ENCODE measurements around the gene INAFM2.

INAFM2 gene

DNA sequence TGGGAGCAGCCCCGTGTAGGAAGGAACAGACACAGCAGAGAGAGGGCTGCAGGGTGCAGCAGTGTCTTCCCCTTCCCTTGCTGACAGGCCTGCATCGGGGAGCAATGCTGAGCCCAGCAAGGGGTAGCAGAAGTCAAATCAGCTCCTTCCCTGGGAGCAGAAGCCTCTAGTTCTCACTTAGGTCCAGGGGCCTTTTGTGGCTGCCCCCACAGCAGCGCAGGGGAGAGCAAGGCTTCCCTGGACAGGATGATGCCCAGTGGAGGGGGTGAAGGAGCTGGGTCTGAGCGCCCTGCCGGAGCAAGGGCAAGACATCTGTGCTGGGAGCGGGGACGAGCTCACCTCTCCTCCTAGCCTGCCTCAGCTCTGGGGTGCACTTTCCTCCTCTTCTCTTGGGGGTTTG, 16.6 kb upstream of the INAFM2 start:
- DNase-seq (ENCODE audit: low spot score): no peak

GRCh38 chr15:40307421-40308211, 15.9 kb upstream of the INAFM2 start, which contains the start of gene PLCB2:
PLCB2 (minus strand) TSS chr15:40307935; CDS start chr15:40307672, 263 bp downstream.
- DNase-seq (ENCODE audit: low spot score): peak; percentile 79

- DNase-seq (ENCODE audit: low spot score): no peak
Observed at GRCh38 chr15:40309344-40309862, 14.1 kb upstream of the INAFM2 start.

GRCh38 chr15:40310001-40310959, 13.2 kb upstream of the INAFM2 start:
- peak; percentile 59 for DNase-seq (ENCODE audit: low spot score)

DNA sequence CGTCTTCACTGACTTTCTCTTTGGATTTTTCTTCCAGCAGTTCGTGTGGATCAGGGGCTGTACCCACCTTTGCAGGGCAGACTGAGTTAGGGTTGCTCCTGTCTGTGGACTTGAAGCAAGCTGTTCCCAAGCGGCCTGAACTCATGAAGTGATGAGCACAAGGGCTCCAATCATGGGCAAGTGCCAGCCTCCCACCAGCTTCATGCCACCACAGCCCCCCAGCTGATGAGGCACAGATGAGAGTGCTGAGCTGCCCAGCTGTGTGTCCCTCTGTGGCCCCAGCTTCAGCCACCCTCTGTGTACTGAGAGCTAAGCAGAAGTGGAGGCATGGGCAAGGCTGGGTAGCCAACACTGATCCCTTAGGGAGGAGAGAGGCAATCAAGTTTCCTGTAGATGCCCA, 12.5 kb upstream of the INAFM2 start:
- DNase-seq (ENCODE audit: low spot score): no peak

GRCh38 chr15:40312370-40313158, 10.9 kb upstream of the INAFM2 start:
- DNase-seq (ENCODE audit: low spot score): no peak

DNA sequence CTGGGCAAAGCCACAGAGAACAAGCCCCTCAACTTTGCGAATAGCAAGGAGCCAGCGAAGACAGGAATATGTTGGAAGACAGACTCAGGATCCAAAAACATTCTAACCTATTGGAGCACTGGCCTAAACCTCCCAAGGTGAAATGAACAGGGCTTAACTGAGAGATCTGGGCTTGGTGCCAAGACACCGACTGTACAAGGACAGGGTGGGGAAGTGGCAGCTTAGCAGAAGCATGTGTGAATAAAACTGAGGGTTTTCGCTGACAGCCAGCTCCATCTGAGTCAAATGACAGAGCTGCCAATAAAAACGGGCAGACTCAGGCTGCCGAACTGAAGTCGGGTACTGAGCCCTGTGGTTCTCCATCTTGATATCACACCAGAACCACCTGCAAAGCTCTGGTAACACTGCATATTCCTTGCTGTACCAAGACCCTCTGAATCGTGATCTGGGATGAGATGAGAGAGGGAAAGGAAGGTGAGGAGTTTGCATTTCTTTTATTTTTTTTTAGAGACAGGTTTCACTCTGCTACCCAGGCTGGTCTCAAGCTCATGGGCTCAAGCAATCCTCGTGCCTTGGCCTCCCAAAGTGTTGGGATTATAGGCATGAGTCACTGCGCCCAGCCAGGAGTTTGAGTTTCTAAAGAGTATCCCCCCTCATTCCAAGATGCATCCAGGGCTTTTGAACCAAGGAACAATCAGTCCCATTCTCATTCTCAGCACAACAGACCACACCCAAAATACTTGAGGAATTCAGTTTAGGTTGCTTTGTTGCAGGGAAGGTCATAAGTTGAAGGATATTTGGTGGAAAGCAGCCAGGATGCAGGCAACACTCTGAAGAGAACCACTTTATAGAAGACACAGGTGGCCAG, 9.7 kb upstream of the INAFM2 start:
- no peak for DNase-seq (ENCODE audit: low spot score)

GRCh38 chr15:40314723-40315276, 8.7 kb upstream of the INAFM2 start:
- no peak for DNase-seq (ENCODE audit: low spot score)

GRCh38 chr15:40316931-40317330, 6.6 kb upstream of the INAFM2 start:
- DNase-seq (ENCODE audit: low spot score): no peak

DNA sequence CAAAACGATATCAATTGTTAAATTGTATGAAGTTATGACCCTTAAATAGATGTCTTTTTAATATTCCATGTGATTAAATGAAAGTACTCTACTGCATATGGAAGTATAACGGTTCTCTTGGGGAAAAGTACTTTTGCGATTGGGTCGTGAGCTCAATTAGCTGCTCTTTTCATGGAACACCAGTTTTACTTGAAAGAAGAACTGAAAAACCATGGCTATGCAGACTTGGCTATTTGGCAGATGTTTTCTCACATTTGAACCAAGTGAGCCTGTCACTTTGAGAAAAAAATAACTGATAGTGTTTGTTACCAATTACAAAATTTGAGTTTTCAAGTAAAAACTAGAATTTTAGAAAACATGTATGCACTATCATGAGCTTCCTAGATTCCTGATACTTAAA, 5.9 kb upstream of the INAFM2 start:
- no peak for DNase-seq (ENCODE audit: low spot score)

GRCh38 chr15:40320409-40320808, 3.1 kb upstream of the INAFM2 start:
- DNase-seq (ENCODE audit: low spot score): no peak

DNA sequence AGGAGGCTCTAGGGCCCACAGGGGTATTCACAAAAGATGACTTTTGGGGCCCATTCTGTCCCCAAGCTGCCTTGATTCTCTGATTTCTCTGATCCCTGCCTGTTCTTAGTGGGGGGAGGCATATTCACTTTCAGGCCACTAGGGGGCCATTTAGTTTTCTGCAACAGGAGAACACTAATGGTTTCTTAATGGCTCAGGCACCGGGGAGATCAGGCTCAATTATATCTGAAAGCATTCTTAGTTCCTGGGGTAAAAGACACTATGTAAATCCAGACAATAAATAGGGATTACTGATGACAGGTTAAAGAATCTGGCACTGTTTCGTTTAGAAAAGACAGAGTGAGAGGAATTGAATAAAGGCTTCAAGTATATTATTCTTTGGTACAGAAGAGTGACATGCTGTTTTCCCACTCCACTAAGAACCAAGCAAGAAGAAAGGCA, 2.5 kb upstream of the INAFM2 start:
- DNase-seq (ENCODE audit: low spot score): peak; percentile 78

- no peak for DNase-seq (ENCODE audit: low spot score)
Observed at GRCh38 chr15:40322531-40323238, 807 bp upstream of the INAFM2 start.

DNA sequence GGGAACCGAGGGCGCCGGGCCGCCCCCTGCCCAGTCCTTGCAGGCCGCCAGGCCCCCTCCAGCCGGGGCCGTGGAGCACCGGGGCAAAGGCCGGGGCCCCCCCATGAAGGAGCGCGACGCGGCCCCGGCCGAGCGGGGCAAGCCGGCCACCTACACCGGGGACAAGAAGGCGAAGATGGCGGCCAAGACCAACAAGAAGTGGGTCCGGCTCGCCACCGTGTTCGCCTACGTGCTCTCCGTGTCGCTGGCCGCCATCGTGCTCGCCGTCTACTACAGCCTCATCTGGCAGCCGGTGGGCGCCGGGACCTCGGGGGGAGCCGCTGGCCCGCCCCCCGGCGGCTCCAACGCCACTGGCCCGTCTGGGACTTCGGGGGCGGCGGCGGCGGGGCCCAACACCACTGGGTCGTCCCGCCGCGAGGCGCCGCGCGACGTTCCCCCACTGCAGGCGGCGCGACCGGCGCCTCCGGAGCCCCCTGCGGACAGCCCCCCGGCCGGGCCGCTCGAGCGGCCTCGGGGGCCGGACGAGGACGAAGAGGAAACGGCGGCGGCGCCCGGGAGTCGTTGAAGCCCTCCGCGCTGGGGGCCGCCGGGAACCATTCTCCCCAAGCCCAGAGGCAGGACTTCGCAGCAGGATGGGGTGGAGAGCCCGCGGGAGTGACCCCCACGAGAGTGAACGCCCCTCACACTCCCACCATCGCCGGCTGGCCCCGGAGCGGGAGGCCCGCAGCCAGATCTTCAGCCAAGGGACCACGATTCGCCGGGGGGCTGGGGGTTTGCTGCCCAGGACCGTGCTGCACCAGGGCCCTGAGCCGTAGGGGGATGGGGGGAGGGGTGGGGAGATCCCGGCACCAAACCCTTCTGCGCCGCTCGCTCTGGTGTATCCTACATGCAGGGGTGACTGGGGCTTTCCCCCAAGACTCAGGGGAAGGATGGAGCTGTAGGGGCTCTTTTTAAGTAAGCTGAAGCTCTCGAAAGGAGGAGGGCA, 753 bp downstream of the INAFM2 start:
- peak; percentile 34 for DNase-seq (ENCODE audit: low spot score)

DNA sequence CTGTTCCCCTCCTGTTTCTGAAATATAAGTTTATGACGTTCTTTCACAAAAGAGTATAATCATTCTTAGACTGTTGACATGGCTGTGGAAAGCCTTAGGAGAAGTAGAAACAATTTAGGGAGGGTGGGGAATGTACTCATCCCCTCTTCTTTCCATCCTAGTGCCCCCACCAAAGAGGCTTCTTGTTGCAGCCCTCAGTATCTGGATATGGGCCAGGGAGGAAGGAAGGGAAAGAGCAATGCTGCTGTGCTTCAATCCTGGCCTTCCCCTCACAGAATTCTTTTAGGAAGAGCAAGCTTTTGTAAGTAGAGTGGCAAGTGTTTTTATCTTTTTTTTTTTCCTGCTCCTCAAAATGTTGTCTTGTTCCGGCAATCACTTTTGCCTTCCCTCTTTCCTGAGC, 1.7 kb downstream of the INAFM2 start:
- no peak for DNase-seq (ENCODE audit: low spot score)

DNA sequence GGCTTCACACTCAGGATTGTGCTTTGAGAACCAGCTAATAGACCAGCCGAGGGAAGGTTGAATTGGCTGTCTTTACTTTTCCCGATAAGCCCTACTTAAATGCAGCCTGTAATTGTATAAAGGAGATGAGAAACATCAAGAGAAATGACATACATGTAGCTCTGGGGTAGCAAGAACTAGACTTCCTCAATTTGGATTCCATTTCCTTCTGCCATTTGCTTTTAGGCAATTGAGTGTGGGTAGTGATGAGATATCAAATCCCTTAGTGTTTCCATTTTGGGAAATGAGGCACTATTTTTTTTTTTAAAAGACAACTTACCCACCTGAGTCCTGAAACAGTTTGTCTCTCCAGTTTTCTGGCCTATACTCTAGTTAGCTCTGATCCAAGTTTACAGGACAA, 2.2 kb downstream of the INAFM2 start:
- no peak for DNase-seq (ENCODE audit: low spot score)

DNA sequence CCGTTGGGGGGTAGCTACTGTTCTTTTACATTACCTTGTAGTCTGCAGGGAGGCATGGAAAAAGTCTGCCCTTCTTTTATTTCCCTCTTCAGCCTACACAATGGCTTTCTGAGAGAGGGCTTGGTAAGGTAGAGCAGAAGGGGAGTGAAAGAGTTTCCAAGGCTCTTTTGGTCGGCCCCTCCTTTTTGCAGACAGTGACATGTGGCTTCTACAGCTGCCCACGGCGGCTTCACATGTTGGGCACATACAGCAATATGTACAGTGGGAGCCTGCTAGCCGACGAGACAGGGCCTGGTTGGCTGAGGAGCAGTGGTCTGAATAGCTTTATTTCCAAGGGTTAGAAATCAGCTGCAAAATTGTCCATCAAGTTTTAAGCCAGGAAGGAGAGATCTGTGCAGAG, 4.0 kb downstream of the INAFM2 start:
- DNase-seq (ENCODE audit: low spot score): no peak

DNA sequence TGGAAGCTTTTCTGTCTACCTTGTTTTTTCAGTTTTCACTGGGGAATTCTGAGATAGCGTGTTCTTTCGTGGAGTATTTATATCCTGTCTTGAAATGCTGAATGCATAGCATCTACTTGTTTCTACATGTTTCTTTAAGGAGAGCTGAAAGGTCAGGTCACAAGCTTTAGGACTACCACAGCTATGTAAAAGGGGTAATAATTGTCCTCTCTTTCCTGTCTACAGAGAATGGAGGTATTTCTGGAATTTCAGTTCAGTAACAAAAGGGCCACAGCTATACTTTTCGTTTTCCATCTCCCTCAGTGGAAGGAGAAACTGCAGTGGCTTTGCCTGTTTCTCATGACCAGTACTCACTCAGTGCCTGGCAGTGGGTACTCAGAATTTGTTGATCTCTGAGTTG, 4.7 kb downstream of the INAFM2 start:
- DNase-seq (ENCODE audit: low spot score): no peak

GRCh38 chr15:40328751-40329150, 5.3 kb downstream of the INAFM2 start:
- DNase-seq (ENCODE audit: low spot score): no peak

Measured in germinal center (tissue), 1 donor.